Esophagus squamous epithelium (tissue), 4 donors: Measurements from ENCODE around the gene ACOT12.

Source experiments
- CTCF ChIP-seq, 6 experiments: fragments of 450-650 bp in 4 of 6; fragments of 200-600 bp in 2 of 6; sonication (generic) in 2 of 6; IDR thresholded peaks; one replicate each; pipeline ENCODE4 v1.5.1; 2016 to 2019; ENCODE audit warnings: antibody characterized with exemption in 6 of 6, mild to moderate bottlenecking in 4 of 6, moderate library complexity in 4 of 6
- POLR2A ChIP-seq, 4 donors: fragments of 450-650 bp; IDR thresholded peaks; one replicate each; pipeline ENCODE4 v1.6.1; 2017; ENCODE audit warnings: antibody characterized with exemption in 4 of 4, mild to moderate bottlenecking in 4 of 4, moderate library complexity in 3 of 4

- TF ChIP-seq POLR2A (IDR thresholded peaks at IDR 0.05) (no peak), CTCF (IDR thresholded peaks at IDR 0.05) (no peak)
Observed at GRCh38 chr5:81424728-81425127, 30.8 kb upstream of the ACOT12 start.
